OCI-M1 (cell line): Measurements from ENCODE around the gene SNTA1.
"Not testable (repeated sequence)": the region's sequence is repeated elsewhere in the genome, so short reads cannot be mapped to it uniquely, and the experiment has no call there.

Experiments
- DNase-seq: peaks from one replicate; lab custom pipeline; 2025; lab: John Stamatoyannopoulos, UW

The SNTA1 gene

GRCh38 chr20:33443512-33444239 is at the start of gene SNTA1:
SNTA1 (minus strand) TSS chr20:33443763; CDS start chr20:33443620, 143 bp downstream.
- DNase-seq, result peak; percentile 85

DNA sequence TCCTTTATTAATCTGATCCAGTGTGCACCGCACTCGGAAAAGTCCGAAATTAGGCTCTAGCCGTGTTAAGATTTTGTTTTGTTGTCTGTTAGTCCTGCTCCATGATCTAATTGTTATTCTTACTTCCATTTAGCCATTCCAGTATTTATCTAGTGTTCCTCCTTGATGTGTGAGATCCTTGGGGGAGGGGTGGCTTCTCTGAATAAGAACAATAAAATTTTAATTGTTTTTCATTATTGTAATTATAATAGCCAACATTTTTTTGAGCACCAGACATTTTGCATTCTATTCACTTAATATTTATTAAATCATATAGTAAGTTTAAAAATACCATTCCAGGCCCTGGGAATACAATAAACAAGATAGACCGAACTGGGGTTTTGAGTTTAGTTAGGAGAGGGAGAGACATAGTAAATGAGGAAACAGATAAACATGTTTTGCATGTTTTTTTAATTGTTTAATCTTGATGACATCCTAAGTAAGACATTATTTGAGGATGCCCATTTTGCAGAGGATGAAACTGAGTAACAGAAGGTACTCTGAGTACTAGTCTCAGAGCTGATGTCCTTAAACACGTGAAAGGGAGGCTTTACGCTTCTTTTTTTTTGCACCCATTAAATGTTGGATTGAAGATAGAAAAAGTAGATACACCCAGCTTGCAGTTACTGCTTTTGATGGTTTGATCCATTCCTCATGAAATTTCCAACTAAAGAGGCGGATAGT is 47.5 kb upstream of the SNTA1 start:
- no peak for DNase-seq

DNA sequence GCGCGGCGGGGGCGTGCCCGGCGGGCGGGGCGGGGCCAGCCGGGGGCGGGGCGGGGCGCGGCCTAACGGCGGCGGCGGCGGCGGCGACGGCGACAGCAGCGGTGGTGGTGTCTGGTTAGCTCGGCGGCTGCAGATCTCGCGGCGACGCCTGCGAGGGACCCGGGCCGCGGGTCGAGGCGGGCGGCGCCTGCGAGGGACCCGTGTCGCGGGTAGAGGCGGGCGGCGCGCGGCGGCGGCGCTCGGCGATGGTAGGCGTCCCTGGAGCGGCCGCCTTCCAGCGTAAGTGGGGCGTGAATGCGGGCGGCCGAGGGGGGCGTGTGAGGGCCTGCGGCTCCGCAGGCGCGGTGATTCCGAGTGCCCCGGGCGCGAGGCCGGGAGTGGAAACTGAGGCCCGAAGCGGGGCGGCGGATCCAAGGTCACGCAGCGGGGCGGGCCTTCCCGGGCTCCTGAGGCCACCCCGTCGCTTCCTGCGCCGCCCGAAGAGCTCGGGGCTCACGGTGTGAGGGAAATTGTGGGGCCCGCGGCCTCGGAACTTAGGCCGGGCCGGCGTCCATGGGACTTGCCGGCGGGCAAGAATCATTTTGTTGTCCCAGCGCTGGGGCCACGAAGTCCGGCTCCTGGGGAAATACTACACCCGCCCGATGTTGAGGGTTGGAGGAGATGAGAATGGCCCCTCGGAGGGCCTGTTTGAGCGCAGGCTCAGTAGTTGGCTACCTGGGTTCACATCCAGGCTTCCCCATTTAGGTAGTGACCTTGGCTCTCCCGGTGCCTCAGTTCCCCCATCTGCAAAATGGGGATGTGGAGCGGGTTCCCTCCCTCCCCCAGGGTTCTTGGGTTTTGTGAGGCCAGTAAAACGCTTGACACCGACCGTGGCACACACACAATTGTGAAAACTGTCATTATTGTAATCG is 46.7 kb upstream of the SNTA1 start, which contains the start of gene CBFA2T2:
CBFA2T2 (plus strand) TSS at position 74 of the 911 bp plus-strand sequence; CDS start at position 246, 172 bp downstream.
- peak; percentile 66 for DNase-seq

GRCh38 chr20:33489495-33490022 is 46.0 kb upstream of the SNTA1 start:
- peak; percentile 98 for DNase-seq

DNA sequence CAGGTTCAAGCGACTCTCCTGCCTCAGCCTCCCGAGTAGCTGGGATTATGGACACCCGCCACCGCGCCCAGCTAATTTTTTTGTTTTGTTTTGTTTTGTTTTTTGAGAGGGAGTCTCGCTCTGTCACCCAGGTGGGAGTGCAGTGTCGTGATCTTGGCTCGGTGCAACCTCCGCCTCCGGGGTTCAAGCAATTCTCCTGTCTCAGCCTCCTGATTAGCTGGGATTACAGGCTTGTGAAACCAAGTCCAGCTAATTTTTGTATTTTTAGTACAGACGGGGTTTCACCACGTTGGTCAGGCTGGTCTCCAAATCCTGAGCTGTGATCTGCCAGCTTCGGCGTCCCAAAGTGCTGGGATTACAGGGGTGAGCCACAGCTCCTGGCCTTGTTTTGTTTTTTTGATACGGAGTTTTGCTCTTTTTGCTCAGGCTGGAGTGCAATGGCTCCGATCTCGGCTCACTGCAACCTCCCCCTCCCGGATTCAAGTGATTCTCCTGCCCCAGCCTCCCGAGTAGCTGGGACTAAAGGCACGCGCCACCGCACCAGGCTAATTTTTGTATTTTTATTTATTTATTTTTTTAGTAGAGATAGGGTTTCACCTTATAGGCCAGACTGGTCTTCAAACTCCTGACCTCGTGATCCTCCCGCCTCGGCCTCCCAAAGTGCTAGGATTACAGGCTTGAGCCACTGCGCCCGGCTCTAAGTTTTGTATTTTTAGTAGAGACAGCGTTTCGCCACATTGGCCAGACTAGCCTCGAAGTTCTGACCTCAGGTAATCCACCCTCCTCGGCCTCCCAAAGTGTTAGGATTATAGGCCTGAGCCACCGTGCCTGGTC is 45.3 kb upstream of the SNTA1 start:
- not testable (repeated sequence) for DNase-seq

DNA sequence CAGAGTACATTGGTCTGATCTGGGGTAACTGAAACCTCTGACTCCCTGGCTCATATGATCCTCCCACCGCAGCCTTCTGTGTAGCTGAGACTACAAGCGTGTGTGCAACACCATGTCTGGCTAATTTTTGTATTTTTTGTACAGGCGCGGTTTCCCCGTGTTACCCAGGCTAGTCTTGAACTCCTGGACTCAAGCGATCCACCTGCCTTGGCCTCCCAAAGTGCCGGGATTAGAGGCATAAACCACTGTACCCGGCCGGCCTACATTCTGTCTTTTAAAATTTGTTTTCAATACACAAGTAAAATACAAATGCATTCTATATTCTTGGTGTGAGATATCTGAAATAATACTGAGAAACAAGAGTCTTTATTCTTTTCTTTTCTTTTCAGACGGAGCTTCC is 44.6 kb upstream of the SNTA1 start:
- no peak for DNase-seq

- peak; percentile 44 for DNase-seq
Measured at GRCh38 chr20:33483186-33483585, 39.6 kb upstream of the SNTA1 start.

DNA sequence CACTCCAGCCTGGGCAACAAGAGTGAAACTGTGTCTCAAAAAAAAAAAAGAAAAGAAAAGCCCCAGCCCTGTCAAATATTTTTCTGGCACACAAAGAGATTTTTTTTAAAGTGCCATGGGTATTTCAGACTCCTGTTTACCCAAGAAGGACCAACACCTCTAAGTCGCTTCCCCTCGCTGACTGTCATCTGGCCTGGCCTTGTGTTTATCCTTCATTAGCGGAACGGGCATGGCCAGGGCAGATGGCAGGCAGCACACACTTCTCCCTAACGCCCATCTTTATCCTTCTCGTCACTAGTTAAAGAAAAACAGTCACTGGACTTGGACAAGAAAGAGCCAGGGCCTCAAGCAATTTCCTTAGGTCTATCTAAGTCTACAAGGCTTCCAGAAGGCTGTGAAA is 39.0 kb upstream of the SNTA1 start:
- no peak for DNase-seq

DNA sequence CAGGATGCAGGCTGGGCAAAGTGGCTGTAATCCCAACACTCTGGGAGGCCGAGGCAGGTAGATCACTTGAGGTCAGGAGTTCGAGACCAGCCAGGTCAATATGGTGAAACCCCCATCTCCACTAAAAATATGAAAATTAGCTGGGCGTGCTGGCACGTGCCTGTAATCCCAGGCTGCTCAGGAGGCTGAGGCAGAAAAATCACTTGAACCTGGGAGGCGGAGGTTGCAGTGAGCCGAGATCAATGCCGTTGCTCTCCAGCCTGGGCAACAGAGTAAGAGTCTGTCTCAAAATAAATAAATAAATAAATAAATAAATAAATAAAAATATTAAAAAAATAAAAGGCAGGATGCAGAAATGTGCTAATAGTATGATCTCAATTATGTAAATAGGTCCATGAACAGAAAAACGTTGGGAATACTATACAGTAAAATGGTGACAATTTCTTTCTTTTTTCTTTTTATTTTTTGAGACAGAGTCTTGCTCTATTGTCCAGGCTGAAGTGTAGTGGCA is 37.9 kb upstream of the SNTA1 start:
- DNase-seq, result no peak

DNA sequence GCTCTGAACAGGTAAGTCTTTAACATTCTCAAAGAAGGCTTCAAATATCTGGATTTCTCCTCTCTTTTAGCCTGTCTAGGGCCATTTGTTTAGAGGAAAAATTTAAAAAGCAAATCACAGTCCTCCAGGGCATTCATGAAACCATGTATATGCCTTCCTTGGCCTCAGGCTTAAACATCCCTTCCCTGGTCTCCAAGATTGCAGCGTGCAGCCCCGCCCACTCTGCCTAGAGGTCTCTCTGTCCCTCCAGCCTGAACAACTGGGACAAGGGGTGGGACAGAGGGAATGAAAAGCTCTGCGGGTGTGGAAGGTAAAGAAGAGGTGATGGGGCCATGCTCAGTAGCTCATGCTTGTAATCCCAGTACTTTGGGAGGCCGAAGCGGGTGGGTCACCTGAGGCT is 36.5 kb upstream of the SNTA1 start:
- DNase-seq, result no peak

- no peak for DNase-seq
Measured at GRCh38 chr20:33477386-33478234, 34.0 kb upstream of the SNTA1 start.

GRCh38 chr20:33475381-33476152 is 32.0 kb upstream of the SNTA1 start:
- no peak for DNase-seq

DNA sequence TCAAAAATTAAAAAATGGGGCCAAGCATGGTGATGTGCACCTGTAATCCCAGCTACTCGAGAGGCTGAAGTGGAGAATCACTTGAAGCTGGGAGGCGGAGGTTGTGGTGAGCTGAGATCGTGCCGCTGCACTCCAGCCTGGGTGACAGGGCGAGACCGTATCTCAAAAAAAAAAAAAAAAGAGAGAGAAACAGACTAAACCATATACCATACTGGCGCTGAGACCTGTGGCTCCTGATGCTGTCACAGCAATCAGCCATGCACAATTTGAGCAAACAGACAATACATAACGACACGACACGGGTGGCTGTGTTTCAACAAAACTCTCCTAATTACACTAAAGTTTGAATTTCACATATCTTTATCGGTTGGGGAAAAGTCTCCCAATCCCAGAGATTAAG is 31.4 kb upstream of the SNTA1 start:
- DNase-seq, result no peak

GRCh38 chr20:33474097-33474873 is 30.7 kb upstream of the SNTA1 start:
- DNase-seq, result peak; percentile 17

DNA sequence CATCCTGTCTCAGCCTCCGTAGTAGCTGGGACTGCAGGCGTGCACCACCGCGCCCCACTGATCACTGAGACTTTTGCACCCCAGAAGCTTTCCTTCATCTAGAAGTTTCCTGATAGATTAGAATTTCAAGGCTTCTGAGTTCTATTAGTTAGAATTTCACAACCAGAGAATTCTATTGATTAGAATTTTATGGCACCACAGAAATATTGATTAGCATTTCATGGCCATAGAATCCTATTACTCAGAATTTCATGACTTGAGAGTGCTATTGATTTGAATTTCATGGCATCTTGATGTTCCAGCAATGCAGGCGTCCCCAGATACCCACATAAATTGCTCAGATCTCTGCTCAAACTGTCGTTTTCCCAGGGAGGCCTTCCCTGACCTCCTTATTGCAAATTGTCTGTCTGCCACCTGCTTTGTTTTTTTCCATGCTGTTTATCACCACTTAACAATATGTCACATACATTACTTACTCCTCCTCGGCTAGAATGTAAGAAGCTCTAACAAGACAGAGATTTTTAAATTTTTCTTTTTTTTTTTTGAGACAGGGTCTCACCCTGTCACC is 29.4 kb upstream of the SNTA1 start:
- no peak for DNase-seq

GRCh38 chr20:33470866-33471265 is 27.3 kb upstream of the SNTA1 start:
- no peak for DNase-seq

DNA sequence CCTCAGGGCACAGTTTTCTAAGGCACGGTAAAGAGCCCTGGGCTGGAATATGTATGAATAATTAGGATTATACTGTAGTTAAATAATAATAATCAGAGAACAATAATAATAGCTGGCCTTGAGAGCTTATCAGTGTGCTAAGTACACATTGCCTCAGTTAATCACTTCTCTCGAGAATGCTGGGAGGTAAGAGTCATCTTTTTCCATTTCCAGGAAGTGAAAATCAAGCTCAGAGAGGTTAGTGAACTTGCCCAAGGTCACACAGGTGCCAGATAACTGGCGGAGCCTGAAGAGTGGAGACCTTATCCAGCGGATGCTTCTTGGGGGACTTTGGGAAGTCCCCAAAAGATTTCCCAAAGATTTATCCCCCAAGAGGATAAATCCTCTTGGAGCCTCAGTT is 26.9 kb upstream of the SNTA1 start:
- DNase-seq, result no peak

GRCh38 chr20:33466303-33466646 is 22.7 kb upstream of the SNTA1 start:
- DNase-seq, result peak; percentile 7
